GM12878 (cell line): Measurements from ENCODE around the gene ATG4B. TPM values are rescaled to one million over a fixed set of nuclear protein-coding genes. Genes with fewer than 3 reads are reported as not detected.
A peak's percentile ranks its signal among the peaks of the same experiment; 100 is the strongest.

Source experiments
- ATAC-seq: fragments of 200-7000 bp; cut with Tn5 transposase; 3 replicates; pipeline ENCODE4 v1.9.1; 2020; ENCODE audit warnings: mild to moderate bottlenecking, moderate library complexity
- BruUV-seq: library from RNA; stranded (reverse); fragments of 400-500 nt; replicated peaks from 2 replicates; lab custom pipeline; 2021; lab: Mats Ljungman, UMichigan
- CTCF ChIA-PET: fragments of 300-600 bp; sonication (Branson Sonifier 250); formaldehyde crosslinking; extraction: SDS; loops from one replicate; lab custom pipeline; 2021; ENCODE audit warnings: inconsistent platforms; lab: Yijun Ruan, JAX
- POLR2A ChIA-PET: fragments of 350-600 bp; formaldehyde crosslinking; extraction: SDS; loops from one replicate; lab custom pipeline; 2021; ENCODE audit warnings: inconsistent platforms; lab: Charles Lee
- RAD21 ChIA-PET: fragments of 300-600 bp; sonication (Branson Sonifier 250); formaldehyde crosslinking; loops from one replicate; lab custom pipeline; 2023; ENCODE audit warnings: antibody characterized with exemption; ENCODE audit not compliant: unreplicated experiment; lab: Charles Lee
- SMC1A ChIA-PET: fragments of 300-600 bp; sonication (Branson Sonifier 250); formaldehyde crosslinking; loops from one replicate; lab custom pipeline; 2023; ENCODE audit not compliant: unreplicated experiment, uncharacterized antibody; lab: Charles Lee
- DNase-seq: peaks from one replicate; pipeline ENCODE4 v3.0.0-alpha.2; 2011; ENCODE audit warnings: low read depth, low spot score
- FAIRE-seq: peaks from 3 replicates; lab custom pipeline; 2011; peaks lifted over from hg19 to GRCh38; lab: Jason Lieb, UNC
- H2AFZ ChIP-seq: 2 replicates; pipeline ENCODE4 v1.6.0; 2011; ENCODE audit warnings: low read depth, low read length, control low read depth; ENCODE audit not compliant: control insufficient read depth
- H3K27ac ChIP-seq: 2 replicates; pipeline ENCODE4 v1.5.1; 2011; ENCODE audit warnings: control low read depth; ENCODE audit not compliant: control insufficient read depth, insufficient read depth
- H3K27me3 ChIP-seq, 2 experiments: replicated peaks in 1 of 2; 2 replicates each; pipeline versions ENCODE4 v1.6.0 to v1.6.1; 2011; ENCODE audit warnings: low read length in 1 of 2; ENCODE audit not compliant: control insufficient read depth in 2 of 2, insufficient read depth in 2 of 2
- H3K36me3 ChIP-seq, 2 experiments: 2 replicates each; pipeline ENCODE4 v1.5.1; 2011; ENCODE audit warnings: low read length in 1 of 2; ENCODE audit not compliant: control insufficient read depth in 2 of 2, insufficient read depth in 2 of 2
- H3K4me1 ChIP-seq: 2 replicates; pipeline ENCODE4 v1.6.1; 2011; ENCODE audit warnings: mild to moderate bottlenecking, low read length, moderate library complexity, mixed read lengths; ENCODE audit not compliant: control insufficient read depth, insufficient read depth
- H3K4me2 ChIP-seq: 2 replicates; pipeline ENCODE4 v1.6.0; 2011; ENCODE audit warnings: control low read depth; ENCODE audit not compliant: control insufficient read depth, insufficient read depth
- H3K4me3 ChIP-seq: fragments of 200-600 bp; sonication (generic); 2 replicates; pipeline ENCODE4 v1.5.1; 2016
- H3K79me2 ChIP-seq: 2 replicates; pipeline ENCODE4 v1.6.0; 2011; ENCODE audit warnings: low read length; ENCODE audit not compliant: control insufficient read depth, insufficient read depth
- H3K9ac ChIP-seq: 2 replicates; pipeline ENCODE4 v1.8.0; 2011; ENCODE audit warnings: low read length, control low read depth, mixed read lengths; ENCODE audit not compliant: control insufficient read depth, insufficient read depth
- H3K9me3 ChIP-seq: replicated peaks from 3 replicates; pipeline ENCODE4 v1.5.1; 2011; ENCODE audit warnings: mild to moderate bottlenecking, low read length; ENCODE audit not compliant: control insufficient read depth, insufficient read depth
- H4K20me1 ChIP-seq: 2 replicates; pipeline ENCODE4 v1.6.0; 2011; ENCODE audit not compliant: control insufficient read depth, insufficient read depth
- BACH1 ChIP-seq: fragments of 450-650 bp; IDR thresholded peaks from 2 replicates; pipeline ENCODE4 v1.6.1; 2017; ENCODE audit warnings: mild to moderate bottlenecking, borderline replicate concordance
- FOXK2 ChIP-seq: fragments of 450-650 bp; IDR thresholded peaks from 2 replicates; pipeline ENCODE4 v1.6.1; 2017; ENCODE audit warnings: mild to moderate bottlenecking, moderate library complexity
- LARP7 ChIP-seq: fragments of 450-650 bp; IDR thresholded peaks from 2 replicates; pipeline ENCODE4 v1.6.1; 2017; ENCODE audit warnings: mild to moderate bottlenecking
- RUNX3 ChIP-seq: IDR thresholded peaks from 2 replicates; pipeline ENCODE4 v1.6.1; 2012; ENCODE audit warnings: low read length, inconsistent platforms
- WGBS: methylation state at CpG from one replicate; pipeline ENCODE4 v1.1.6; 2016; ENCODE audit warnings: low lambda C conversion rate; ENCODE audit not compliant: insufficient replicate concordance, insufficient coverage; ENCODE audit errors: missing lambda C conversion rate; 5-methylcytosine and 5-hydroxymethylcytosine counted together
- in situ Hi-C: fragments of 300-500 bp; cut with MboI; formaldehyde crosslinking; loops from 9 replicates; pipeline ENCODE4 v1.14.3; 2018; ENCODE audit warnings: mixed read lengths
- intact Hi-C: fragments of 100-400 bp; cut with micrococcal nuclease; formaldehyde crosslinking; loops from one replicate; pipeline ENCODE4 v1.14.2; 2022; ENCODE audit not compliant: unreplicated experiment
- polyA plus RNA-seq, 11 experiments: library from polyadenylated mRNA; depleted of rRNA in 4 of 11; unstranded in 6 of 11; stranded (reverse) in 5 of 11; fragments of >200 nt; fragmentation: Nextera tagmentation in 4 of 11; fragmentation: Illumina TruSeq in 1 of 11; extraction: Ambion mirVana in 4 of 11; extraction: Trizol in 1 of 11; gene quantifications; 1 replicate in 1 of 11; 2 replicates in 10 of 11; pipeline versions ENCODE4 v1.2.1 to v1.2.3, GENCODE V29; 2011 to 2016; ENCODE audit warnings: inconsistent platforms in 2 of 11, missing spikeins in 2 of 11, low read depth in 1 of 11
- total RNA-seq, 4 experiments: library from RNA; depleted of rRNA in 3 of 4; stranded (reverse); fragments of >200 nt in 3 of 4; fragmentation: Illumina TruSeq in 1 of 4; extraction: Trizol in 1 of 4; gene quantifications; 2 replicates each; pipeline versions ENCODE4 v1.2.1 to v1.2.3, GENCODE V29; 2013 to 2021

Gene ATG4B
- total and polyA plus RNA-seq, 10 of the 15 experiments (the other 5 are each of a cell fraction or from before 2014, with no cell fraction given), result 5.8 to 84.1 (median 64.9) TPM

- FAIRE-seq (no peak), ATAC-seq (peak; percentile 27), DNase-seq (no peak)
- in situ Hi-C loops, result no loop called here
- ChIA-PET SMC1A (interaction anchor here (0.8 to 1.6 kb wide), 2 partner anchors 16 to 383 kb away, joined by 3 read pairs; partner anchors contain the start of gene ING5), CTCF (interaction anchor here (1.0 to 1.6 kb wide), 5 partner anchors 16 to 192 kb away, joined by 3 to 13 read pairs (median 4); partner anchors contain the start of genes ATG4B, D2HGDH, ING5 and THAP4), POLR2A (interaction anchor here (0.7 to 1.8 kb wide), 7 partner anchors 12 to 372 kb away, joined by 3 to 9 read pairs (median 4); partner anchors contain the start of gene ING5), RAD21 (interaction anchor here (1.0 to 1.7 kb wide), 8 partner anchors 15 to 467 kb away, joined by 3 to 18 read pairs (median 5); partner anchors contain the start of gene ING5)
- no TSS peak for BruUV-seq
- intact Hi-C loops, result loop anchor here (1.0 to 5.0 kb wide), 2 partner anchors 46 to 195 kb away; partner anchors contain the start of gene D2HGDH
- TF ChIP-seq RUNX3, result peak; percentile 58
- TF ChIP-seq LARP7, result peak; percentile 34; the same call in 1 of the 2 replicates
- 0 out of 2 replicates have a peak, but pooled peaks have one; percentile 11 for TF ChIP-seq BACH1
- no peak for TF ChIP-seq FOXK2
- Histone ChIP-seq H3K27ac (peak overlapping the region; percentile 90), H3K27me3 (no peaks in the 10 kb centered on the region), H3K79me2 (peaks cover 35% of the 10 kb centered on the region), H4K20me1 (no peaks in the 10 kb centered on the region), H3K4me2 (peak overlapping the region; percentile 69), H2AFZ (peak overlapping the region; percentile 85), H3K9ac (peak overlapping the region; percentile 97), H3K36me3 (peaks cover 9 to 13% of the 10 kb centered on the region in 2 experiments; a peak in 3 of 4 replicates), H3K4me3 (peak overlapping the region; percentile 87), H3K4me1 (peaks cover 7% of the 10 kb centered on the region; the same call in 1 of the 2 replicates), H3K9me3 (no peaks in the 10 kb centered on the region)
- 1% methylated on average over 37 of the region's 37 CpGs for WGBS
Observed at GRCh38 chr2:241686324-241686649, 48.8 kb downstream of the ATG4B start.
